ENCODE measurements around the gene CDH13.
A peak's percentile ranks its signal among the peaks of the same experiment; 100 is the strongest.

The CDH13 gene

DNA sequence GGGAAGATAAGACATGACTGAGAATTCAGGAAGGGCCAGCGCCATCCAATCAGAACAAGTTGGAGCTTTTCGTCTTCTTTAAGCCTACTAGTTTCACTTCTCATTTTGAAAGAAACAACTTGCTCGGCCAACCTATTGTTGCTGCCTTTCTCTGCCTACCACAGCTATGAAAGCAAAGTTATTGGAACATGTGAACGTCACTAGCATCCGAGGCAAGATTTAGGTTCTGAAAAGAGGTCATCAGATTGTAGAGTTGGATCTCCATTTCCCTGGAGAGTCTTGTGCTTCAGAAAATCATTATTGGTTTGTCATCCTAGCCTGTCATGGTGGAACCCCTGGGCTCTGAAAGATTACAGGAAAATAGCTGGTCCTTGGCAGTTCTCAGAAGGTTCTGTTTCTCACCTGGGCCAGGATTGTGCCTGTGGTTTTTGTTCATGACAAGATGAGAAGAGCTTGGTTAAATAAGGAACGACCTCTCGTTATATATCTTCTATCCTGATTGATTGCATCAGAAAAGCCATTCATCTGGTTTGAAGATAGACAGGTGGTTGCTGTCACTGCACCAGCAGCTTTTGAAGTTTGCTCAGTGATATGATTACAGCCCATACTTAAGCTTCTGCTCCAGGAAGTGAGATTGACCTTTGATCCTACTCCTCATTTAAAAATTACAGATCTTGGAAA, 25.3 kb downstream of the CDH13 start:
- DNase-seq (ENCODE audit: low read depth in 2 of 2) = no peak

DNA sequence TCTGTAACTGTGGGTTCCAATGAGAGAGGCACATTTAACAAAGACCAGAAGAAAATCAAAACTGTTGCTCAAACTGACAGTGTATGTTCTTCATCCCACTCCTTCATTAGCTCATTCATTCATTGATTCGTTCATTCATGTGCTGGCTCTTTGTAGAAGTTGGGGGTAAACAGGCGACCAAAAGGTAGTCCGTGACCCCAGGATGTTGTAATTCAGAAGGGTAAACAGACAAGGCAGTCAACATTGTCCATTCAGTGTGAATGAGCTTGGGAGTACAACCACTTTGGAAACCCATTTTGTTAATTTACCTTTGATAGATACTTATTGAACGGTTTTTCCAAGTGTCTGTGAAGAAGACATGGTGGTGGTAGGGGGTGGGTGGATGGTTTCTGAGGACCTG, 26.1 kb downstream of the CDH13 start:
- no peak for DNase-seq (ENCODE audit: low read depth in 2 of 2)

DNA sequence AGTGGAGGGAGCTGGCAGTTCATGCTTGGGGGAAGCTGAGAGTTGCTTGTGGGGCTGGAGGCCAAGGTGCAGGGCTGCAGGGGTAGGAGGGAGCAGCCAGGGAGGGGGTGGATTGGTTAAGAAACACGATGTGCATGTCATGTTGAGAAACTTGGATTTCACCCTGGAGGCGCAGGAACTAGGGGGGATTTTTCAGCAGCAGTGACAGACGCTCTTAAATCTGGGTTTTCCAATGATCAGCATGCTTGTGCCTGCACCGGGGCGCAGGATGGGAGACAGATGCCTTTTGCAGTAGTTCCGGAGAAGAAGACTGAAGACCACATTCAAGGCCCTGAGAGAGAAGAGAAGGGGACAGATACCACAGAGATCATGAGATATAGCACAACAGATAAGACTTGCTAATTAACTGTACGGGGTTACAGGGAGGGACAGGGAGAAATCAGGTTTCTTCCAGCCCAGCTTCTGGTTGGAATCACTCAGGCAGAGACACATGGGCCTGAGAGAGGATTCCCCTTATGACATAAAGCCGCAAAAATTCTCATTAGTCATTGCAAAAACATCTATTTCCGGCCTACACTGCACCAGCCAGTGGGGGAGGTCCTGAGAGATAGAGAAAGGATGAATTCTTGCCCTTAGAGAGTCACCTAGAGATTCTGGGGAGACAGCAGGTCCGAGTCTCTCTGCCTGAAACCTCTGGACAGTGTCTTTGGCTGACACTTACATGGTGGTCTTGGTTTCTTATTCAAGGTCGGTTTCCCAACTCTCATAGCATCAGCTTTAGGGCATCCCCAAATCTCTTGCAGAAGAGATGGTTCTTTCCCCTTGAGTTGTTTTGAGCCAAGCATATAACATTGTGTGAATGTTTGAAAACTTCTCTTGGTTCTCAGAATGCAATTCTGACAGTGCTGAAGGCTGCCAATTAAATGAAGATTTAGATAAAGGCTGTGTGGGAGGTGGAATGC, 27.1 kb downstream of the CDH13 start:
- peak in 1 of 2 donors; percentile 10 for DNase-seq (ENCODE audit: low read depth in 2 of 2)

DNA sequence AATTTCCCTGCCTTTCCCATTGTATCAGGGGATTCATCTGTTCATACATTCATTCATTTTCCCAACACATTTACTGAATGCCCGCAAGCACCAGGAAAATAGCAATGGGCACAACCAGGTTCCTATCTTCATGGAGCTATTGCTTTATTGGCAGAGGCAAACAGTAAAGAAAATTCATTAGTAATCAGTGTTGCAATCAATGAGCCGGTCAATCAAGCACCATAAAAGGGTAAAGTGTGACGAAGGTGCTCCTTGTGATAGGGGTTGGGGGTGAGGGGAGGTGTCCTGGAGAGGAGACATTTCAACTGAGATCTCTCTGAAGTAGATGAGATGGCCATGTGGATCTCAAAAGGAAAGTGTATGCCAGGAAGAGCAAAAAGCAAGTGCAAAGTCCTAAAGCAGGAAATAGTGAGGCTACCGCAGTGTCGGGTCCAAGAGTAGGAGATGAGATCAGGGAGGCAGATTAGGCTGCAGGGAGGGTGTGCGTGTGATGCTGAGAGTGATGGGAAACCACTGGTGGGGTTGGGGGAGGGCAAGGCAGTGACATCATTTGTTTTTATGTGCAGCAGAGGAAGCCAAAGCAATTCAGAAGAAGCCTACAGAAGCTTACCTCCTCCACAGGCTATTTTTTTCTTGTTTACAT, 28.4 kb downstream of the CDH13 start:
- peak; percentile 44 to 52 for DNase-seq (ENCODE audit: low read depth in 2 of 2)

DNA sequence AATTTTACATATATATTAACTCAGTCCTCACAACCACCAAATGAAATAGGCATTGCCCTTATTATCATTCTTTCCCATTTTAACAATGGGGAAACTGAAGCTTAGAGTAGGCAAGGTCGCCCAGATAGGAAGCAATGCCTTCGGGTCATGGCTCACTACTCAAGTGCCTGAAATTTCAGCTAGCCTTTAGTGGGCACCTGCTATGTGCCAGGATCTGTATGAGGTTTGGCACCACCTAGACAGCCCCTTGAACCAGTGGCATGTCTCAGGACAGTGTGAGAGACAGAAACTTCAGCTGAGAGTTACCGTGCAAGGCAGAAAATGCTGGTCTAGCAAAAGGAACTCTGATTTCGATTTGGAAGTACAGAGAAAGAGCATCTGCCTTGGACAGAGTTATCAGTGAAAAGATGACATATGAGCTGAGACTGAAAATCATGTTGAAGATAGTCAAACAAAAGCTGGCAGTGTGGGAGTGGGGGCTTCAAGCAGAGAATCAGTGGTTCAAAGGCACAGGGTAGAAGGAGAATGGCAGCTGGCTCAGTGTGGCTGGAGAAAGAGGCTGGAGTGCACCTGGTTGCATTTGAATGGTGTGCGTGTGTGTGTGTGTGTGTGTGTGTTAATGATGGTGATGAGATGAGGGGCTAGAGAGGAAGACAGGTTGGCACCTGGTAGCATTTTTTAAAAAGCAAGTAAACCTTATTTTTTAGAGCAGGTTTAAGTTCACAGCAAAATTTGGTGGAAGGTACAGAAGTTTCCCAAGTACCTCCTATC, 29.1 kb downstream of the CDH13 start:
- DNase-seq (ENCODE audit: low read depth in 2 of 2) = no peak

DNA sequence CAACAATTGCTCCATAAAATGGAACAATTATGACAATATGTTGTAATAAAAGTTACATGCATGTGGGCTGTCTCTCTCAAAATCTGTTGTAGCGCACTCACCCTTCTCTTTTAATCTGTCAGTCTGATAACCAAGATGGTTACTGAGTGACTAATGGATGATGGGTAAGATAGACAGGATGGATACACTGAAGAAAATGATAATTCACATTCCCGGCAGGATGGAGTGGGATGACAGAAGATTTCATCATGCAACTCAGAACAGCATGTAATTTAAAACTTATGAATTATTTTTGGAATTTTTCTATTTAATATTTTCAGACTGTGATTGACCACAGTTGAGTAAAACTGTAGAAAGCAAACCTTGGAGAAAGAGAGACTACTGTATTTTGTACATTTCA, 30.5 kb downstream of the CDH13 start:
- no peak for DNase-seq (ENCODE audit: low read depth in 2 of 2)

DNA sequence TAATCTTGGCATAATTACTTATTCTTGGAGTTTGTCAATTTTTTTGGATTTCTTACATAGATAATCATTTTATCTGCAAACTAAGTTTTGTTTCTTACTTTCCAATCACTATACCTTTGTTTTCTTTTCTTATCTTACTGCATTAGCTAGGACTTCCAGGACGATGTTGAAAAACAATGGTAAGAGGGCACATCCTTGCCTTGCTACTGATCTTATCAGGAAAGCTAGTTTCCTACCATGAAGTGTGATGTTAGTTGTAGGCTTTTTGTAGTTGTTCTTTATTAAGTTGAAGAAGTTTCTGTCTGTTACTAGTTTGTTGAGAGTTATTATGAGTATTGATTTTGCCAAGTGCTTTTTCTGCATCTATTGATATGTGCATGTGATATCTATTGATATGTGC, 31.0 kb downstream of the CDH13 start:
- no peak for DNase-seq (ENCODE audit: low read depth in 2 of 2)

DNA sequence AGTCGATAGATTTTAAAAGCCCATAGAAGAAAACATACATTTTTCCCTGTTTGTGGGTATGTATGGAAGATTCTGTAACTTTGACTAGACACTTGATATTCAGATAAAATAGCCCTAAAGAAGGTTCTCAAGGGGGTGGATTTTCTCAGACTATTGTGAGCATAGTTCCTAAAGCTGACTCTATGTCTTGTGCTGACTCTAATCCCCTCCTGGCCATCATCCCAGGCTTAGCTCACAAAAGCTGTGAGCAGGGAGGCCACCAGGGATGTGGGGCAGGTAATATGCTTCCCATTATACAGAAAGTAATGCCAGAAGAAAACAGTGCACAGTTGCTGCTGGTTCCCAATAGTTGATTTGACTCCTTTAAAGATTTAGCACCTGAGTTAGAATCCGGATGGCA, 32.0 kb downstream of the CDH13 start:
- DNase-seq (ENCODE audit: low read depth in 2 of 2) = no peak

DNA sequence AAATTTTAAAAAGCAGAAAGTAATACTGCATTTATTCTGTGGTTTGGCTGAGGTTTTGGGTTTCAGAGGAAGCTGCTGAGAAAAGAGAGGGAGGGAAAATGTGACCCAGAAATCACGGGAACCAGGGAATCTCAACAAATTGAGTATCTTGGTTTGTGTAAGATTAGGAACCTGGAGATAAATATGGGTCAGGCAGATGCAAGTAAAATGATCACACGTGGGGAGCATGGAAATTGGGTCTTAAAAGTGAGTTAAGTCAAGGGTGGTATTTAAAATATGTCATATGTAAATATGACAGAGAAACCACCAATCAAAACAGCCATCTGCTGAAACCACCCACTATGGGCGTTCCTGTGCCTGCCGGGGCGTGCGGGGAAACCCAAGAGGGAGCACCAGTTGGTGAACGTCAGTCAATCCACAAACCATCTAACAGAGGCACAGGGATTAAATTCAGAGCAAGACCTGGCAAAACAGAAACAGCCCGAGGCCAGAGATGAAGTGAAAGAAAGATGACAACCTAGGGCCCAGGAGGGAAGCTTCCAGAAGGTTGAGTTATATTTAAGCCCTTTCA, 33.4 kb downstream of the CDH13 start:
- no peak for DNase-seq (ENCODE audit: low read depth in 2 of 2)

DNA sequence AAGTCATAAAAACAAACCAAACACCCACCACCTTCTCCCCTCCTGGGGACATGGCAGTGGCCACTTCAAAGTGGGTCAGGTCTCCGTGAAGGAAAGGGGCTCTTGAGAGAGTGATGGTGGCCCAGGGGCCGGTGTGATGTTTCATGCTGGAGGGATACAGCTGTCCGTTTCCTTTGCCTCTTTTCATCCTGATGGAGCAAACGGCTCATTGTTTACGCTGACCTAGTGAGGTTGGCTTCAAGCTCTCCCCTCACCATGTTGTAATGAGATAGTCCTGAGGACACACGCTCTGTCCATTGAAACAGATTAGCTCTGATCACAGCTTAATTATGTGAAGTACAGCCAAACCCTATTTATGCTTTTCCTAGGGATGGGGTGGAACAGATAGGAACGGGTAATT, 34.2 kb downstream of the CDH13 start:
- DNase-seq (ENCODE audit: low read depth in 2 of 2) = no peak

DNA sequence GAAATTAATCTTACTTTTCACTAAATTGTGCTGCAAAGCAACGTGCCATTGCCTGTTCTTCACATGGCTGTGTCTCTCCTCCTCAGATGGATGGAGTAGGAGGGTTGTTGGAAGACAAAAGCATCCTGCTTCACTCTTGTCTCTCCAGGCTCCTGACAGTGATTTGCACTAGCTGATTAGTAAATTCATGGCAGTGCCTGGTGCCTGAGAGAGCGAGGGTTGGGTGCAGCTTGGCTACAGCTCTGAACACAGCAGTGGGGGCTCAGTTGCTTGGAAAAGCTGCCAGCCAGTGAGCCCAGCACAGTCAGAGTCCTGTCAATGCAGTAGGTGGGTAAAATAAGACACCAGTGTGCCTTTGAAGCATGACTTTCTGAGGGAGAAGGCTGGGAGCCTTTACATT, 37.4 kb downstream of the CDH13 start:
- DNase-seq (ENCODE audit: low read depth in 2 of 2) = no peak

DNA sequence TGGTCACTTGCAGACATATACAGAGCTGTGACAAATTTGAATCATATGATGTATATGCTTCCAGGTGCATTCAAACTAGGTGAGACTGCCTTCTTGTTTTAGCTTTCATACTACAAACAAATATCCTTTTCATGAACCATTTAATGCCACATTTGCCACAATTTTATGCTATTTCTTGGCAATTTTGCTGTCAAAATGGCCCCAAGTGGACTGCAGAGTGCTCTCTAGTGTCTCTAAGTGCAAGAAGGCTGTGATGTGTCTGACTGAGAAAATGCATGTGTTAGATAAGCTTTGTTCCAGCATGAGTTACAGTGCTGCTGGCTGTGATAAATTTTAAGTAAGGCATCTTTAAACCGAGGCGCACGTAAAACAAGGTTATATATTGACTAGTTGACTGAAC, 38.3 kb downstream of the CDH13 start:
- no peak for DNase-seq (ENCODE audit: low read depth in 2 of 2)

DNA sequence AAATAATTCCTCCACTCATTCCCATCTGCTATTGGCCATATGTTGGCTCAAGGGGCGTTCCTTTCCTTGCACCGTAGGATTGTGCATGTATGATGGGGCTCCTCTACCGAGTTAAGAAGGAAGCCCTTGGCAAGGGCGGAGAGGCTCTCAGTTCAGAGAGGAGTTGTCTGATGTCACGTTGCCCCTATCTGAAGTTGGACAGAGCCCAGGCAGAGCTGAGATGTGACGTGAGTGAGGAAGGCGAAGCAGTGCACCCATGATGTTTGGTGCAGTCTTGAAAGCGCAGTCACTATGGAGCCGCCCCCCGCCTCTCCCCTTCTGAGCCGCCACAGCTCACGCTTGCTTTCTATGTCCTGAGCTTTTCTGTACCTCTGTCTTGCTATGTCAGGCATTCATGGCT, 40.7 kb downstream of the CDH13 start:
- DNase-seq (ENCODE audit: low read depth in 2 of 2) = no peak

DNA sequence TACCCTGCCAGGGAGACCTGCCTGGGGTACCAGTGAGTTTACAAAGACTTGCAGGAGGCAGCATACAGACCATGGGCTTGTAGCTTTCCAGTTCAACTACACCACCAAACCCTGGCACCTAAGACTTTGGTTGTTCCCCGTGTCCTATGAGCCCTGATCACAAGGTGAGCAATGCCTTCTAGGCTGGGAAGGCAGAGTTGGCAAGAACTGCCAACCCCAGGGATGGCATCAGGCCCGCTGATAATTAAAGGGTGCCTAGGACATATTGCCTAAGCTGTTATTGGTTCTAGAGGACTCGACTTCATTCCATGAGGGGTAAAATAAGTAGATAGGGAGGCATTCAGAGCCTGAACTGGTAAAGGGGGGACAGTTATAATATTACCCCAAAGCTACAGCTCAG, 41.3 kb downstream of the CDH13 start:
- no peak for DNase-seq (ENCODE audit: low read depth in 2 of 2)

DNA sequence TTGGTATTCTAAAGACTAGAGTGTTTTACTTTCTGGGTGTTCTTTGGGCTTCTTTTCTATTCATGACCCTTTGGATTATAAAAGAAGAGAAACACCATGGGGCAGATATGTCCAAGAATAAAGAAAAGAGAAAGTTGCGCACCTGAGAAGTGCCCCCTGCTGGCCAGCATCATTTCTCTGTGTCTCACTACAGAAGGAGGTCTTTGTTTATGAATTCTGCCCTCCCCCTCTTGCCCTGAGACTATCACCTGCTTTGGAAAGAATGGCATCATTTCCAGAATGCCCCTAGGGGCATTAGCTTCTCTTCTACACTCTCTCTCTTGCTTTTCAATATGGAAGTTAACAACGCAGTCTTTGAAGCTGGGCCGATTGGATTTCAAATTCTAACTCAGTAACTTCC, 45.0 kb downstream of the CDH13 start:
- DNase-seq (ENCODE audit: low read depth in 2 of 2) = no peak

DNA sequence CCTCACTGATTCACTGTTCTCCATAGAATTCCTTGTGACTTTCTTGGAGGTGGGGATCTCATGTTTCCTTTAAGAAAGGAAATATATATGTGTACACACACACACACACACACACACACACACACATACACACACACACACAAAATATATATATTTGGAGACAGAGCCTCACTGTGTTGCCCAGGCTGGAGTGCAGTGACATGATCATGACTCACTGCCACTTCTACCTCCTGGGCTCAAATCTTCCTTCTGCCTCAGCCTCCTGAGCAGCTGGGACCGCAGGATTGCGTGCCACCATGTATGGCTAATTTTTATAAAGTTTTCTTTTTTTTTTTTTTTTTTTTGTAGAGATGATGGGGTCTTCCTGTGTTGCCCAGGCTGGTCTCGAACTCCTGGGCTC, 45.9 kb downstream of the CDH13 start:
- no peak for DNase-seq (ENCODE audit: low read depth in 2 of 2)

DNA sequence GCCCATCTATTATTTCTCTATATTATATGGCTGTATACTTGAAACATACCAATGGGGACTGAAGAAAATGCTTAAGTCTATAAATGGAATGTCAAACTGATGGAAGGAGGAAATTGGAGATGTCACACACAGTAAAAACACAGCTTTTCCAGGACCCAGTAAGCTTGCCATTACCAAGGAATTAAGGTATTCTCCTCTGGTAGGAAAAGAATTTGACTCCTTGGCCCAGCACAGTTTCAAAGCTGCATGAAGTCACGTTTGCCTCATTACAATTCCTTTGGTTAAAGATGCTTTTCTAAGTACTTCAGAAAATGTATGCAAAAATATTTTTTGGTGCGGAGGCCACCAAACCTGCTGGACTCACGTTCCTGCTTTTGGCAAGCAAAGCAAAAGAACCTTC, 48.5 kb downstream of the CDH13 start:
- no peak for DNase-seq (ENCODE audit: low read depth in 2 of 2)

DNA sequence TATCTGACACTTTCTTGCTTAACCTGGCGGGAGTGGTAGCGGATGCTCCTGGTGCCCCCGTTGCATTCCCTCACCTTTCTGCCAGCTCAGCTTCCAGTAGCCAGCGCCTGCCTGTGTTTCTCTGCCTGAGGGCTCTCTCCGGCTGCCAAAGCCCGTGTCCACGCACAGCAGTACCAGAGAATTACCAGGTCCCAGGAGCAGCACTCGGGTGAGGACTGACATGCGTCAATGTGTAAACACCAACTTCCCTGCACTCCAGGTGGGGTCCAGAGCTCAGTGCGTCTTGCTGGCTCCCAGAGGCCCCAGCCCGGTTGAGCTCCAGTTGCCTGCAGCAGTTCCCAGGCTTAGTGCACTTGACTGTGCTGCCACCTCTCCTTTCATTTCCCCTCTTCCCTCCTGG, 54.8 kb downstream of the CDH13 start:
- DNase-seq (ENCODE audit: low read depth in 2 of 2) = no peak

DNA sequence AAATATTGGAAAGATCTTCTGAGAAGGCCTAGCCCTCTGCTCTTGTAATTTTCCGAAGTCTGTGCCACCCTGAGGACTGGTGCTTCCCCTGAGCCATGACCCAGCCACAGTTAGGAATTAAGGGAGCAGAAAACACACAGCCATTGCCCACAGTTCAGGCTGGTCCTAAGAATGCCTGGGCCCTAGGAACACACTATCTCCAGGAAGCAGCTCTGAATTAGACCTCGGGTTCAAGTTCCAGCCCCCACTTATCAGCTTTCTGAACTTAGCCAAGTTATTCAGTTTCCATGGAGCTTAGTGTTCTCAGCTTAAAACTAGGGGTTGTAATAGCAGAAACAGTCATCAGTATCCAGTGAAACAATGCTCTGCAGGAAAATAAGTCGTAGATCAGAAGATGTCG, 56.0 kb downstream of the CDH13 start:
- DNase-seq (ENCODE audit: low read depth in 2 of 2) = no peak

DNA sequence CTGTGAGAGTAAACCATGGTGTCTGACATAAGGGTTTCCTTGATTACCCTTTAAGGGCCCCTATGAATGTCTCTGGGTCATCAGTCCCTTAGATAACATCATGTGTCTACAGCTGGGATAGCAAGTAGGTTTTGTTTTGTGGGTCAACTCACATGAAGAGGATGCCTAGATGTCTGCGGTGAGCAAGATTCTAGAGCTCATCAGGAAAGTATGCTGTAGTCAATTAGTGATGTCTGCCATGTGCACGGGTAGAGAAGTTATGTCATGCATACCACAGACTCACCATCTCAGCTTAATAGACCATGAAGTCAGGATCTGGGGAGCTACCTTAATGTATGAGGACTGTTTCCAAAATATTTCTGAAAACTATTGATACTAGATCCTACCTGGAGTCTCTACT, 57.5 kb downstream of the CDH13 start:
- DNase-seq (ENCODE audit: low read depth in 2 of 2) = no peak

DNA sequence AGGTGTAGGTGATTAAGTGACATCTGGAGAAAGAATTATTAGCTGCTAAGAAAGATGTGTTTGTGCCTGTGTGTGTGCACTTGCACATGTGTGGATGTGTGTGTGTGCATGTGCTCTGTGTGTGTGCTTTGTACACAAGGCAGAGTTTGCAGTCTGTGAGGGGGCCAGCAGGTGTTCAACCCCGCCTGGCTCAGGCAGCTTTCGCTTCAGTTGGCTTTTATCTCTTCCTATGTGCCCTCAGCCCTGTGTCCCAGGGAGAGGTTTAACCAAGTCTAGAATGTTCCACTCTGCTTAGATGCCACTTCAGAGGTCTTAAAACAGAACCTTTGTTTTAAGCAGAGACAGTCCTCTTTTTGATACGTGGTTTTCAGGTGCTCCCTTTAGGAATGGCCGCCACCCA, 58.8 kb downstream of the CDH13 start:
- no peak for DNase-seq (ENCODE audit: low read depth in 2 of 2)

Measured in stimulated activated CD4-positive, alpha-beta T cell treated with anti-CD3 and anti-CD28 coated beads, Interleukin-15, amount 100 ng/mL, for 48 hours (primary cell).